Smooth muscle cell (in vitro differentiated cells): ENCODE results near the gene CNTNAP2. TPM values are rescaled to one million over a fixed set of nuclear protein-coding genes. Genes with fewer than 3 reads are reported as not detected.

Source experiments
- DNase-seq: peaks from one replicate; lab custom pipeline; 2025; ENCODE audit not compliant: unreplicated experiment; lab: John Stamatoyannopoulos, UW
- H2AFZ ChIP-seq: fragments of 200-600 bp; sonication (generic); 2 replicates; pipeline ENCODE4 v1.6.0; 2016; ENCODE audit warnings: antibody characterized with exemption, low read depth, mild to moderate bottlenecking
- H3F3A ChIP-seq: fragments of 200-600 bp; sonication (generic); 2 replicates; pipeline ENCODE4 v1.6.0; 2017; ENCODE audit warnings: antibody characterized with exemption, low read depth
- H3K27ac ChIP-seq: fragments of 200-600 bp; sonication (generic); 2 replicates; pipeline ENCODE4 v1.5.1; 2016; ENCODE audit warnings: low read depth, mild to moderate bottlenecking
- H3K27me3 ChIP-seq: fragments of 200-600 bp; sonication (generic); 2 replicates; pipeline ENCODE4 v1.6.1; 2016; ENCODE audit warnings: low read depth, mild to moderate bottlenecking
- H3K36me3 ChIP-seq: fragments of 200-600 bp; sonication (generic); 2 replicates; pipeline ENCODE4 v1.5.1; 2016; ENCODE audit warnings: low read depth
- H3K4me1 ChIP-seq: fragments of 200-600 bp; sonication (generic); 2 replicates; pipeline ENCODE4 v1.5.1; 2016; ENCODE audit warnings: low read depth
- H3K4me2 ChIP-seq: fragments of 200-600 bp; sonication (generic); 2 replicates; pipeline ENCODE4 v1.6.0; 2016; ENCODE audit warnings: mild to moderate bottlenecking
- H3K4me3 ChIP-seq: fragments of 200-600 bp; sonication (generic); 2 replicates; pipeline ENCODE4 v1.5.1; 2016; ENCODE audit warnings: mild to moderate bottlenecking
- H3K79me2 ChIP-seq: fragments of 200-600 bp; sonication (generic); 2 replicates; pipeline ENCODE4 v1.6.0; 2016; ENCODE audit warnings: low read depth, mild to moderate bottlenecking
- H3K9ac ChIP-seq: fragments of 200-600 bp; sonication (generic); 2 replicates; pipeline ENCODE4 v1.6.0; 2016; ENCODE audit warnings: low read depth
- H3K9me3 ChIP-seq: fragments of 200-600 bp; sonication (generic); replicated peaks from 2 replicates; pipeline ENCODE4 v1.5.1; 2016; ENCODE audit warnings: low read depth
- H4K20me1 ChIP-seq: fragments of 200-600 bp; sonication (generic); 2 replicates; pipeline ENCODE4 v1.6.0; 2016; ENCODE audit warnings: low read depth
- WGBS: methylation state at CpG from one replicate; pipeline ENCODE4 v1.1.7; 2016; ENCODE audit warnings: low lambda C conversion rate; 5-methylcytosine and 5-hydroxymethylcytosine counted together
- polyA plus RNA-seq: library from polyadenylated mRNA; unstranded; fragments of >200 nt; fragmentation: Nextera tagmentation; extraction: Ambion mirVana; gene quantifications from 2 replicates; pipeline ENCODE4 v1.2.1, GENCODE V29; 2016
- total RNA-seq: library from RNA; depleted of rRNA; stranded (reverse); fragments of >200 nt; gene quantifications from 2 replicates; pipeline ENCODE4 v1.2.3, GENCODE V29; 2014
- TF ChIP-seq, protein P1 (sequence below): fragments of 200-600 bp; sonication (generic); IDR thresholded peaks from 2 replicates; pipeline ENCODE4 v1.5.1; 2017; ENCODE audit warnings: borderline replicate concordance, mild to moderate bottlenecking, antibody characterized with exemption; ENCODE audit not compliant: insufficient read depth, poor library complexity, severe bottlenecking

CNTNAP2 gene
- total and polyA plus RNA-seq, 2 experiments from 2014 or later, result 1.7 to 9.0 TPM

DNA sequence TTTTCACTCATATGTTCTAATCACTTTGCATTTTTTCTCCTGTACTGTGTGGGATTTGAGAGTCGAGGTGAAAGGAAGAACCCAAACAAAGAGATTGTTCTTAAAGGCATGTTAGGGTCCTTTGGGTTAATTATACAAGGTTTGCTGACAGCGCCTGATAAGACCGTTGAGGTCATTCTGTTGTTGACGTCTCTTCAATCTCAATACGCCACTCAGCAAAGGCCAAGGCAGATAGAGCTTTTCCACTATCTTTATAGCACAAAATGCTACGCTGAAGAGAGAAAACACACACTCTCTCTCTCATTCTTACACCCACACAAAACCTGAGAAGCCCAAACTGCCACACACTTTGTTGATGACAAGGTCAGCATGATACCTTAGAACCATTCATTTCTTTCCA lies 228.7 kb downstream of the CNTNAP2 start:
- WGBS, result 29% methylated on average over 6 of the region's 6 CpGs

GRCh38 chr7:146346096-146346495 lies 229.5 kb downstream of the CNTNAP2 start:
- no peaks in the 10 kb centered on the region for H3K36me3 ChIP-seq
- H3K9me3 ChIP-seq, result no peaks in the 10 kb centered on the region
- no peaks in the 10 kb centered on the region for H4K20me1 ChIP-seq
- no peak overlapping the region for H2AFZ ChIP-seq
- H3K79me2 ChIP-seq, result no peaks in the 10 kb centered on the region
- H3K27me3 ChIP-seq, result peaks cover 5% of the 10 kb centered on the region
- H3K4me3 ChIP-seq, result no peak overlapping the region
- H3K27ac ChIP-seq, result no peak overlapping the region
- no peak overlapping the region for H3K9ac ChIP-seq
- H3F3A ChIP-seq, result no peaks in the 10 kb centered on the region
- no peak overlapping the region for H3K4me2 ChIP-seq
- 85% methylated on average over 5 of the region's 5 CpGs for WGBS
- no peaks in the 10 kb centered on the region for H3K4me1 ChIP-seq
- TF ChIP-seq, protein P1, sequence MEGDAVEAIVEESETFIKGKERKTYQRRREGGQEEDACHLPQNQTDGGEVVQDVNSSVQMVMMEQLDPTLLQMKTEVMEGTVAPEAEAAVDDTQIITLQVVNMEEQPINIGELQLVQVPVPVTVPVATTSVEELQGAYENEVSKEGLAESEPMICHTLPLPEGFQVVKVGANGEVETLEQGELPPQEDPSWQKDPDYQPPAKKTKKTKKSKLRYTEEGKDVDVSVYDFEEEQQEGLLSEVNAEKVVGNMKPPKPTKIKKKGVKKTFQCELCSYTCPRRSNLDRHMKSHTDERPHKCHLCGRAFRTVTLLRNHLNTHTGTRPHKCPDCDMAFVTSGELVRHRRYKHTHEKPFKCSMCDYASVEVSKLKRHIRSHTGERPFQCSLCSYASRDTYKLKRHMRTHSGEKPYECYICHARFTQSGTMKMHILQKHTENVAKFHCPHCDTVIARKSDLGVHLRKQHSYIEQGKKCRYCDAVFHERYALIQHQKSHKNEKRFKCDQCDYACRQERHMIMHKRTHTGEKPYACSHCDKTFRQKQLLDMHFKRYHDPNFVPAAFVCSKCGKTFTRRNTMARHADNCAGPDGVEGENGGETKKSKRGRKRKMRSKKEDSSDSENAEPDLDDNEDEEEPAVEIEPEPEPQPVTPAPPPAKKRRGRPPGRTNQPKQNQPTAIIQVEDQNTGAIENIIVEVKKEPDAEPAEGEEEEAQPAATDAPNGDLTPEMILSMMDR, result no peak
- no peak for DNase-seq

More for the DNA sequence above, 228.7 kb downstream of the CNTNAP2 start:
- Histone ChIP-seq H3K79me2 (no peaks in the 10 kb centered on the region), H3K27ac (no peak overlapping the region), H3K4me1 (no peaks in the 10 kb centered on the region), H3K27me3 (peaks cover 5% of the 10 kb centered on the region), H4K20me1 (no peaks in the 10 kb centered on the region), H3K4me3 (no peak overlapping the region), H2AFZ (no peak overlapping the region), H3K36me3 (no peaks in the 10 kb centered on the region), H3K9ac (no peak overlapping the region), H3K4me2 (no peak overlapping the region), H3F3A (no peaks in the 10 kb centered on the region), H3K9me3 (no peaks in the 10 kb centered on the region)
- TF ChIP-seq, protein P1, result no peak
- no peak for DNase-seq

- H3K4me2 ChIP-seq, result no peak overlapping the region
- H3K36me3 ChIP-seq, result no peaks in the 10 kb centered on the region
- no peak overlapping the region for H3K9ac ChIP-seq
- H3K4me1 ChIP-seq, result no peaks in the 10 kb centered on the region
- H3K9me3 ChIP-seq, result no peaks in the 10 kb centered on the region
- H2AFZ ChIP-seq, result no peak overlapping the region
- TF ChIP-seq, protein P1, result no peak
- H3K79me2 ChIP-seq, result no peaks in the 10 kb centered on the region
- no peaks in the 10 kb centered on the region for H3K27me3 ChIP-seq
- no peak overlapping the region for H3K27ac ChIP-seq
- WGBS, result 80% methylated on average over 1 of the region's 1 CpG
- H4K20me1 ChIP-seq, result no peaks in the 10 kb centered on the region
- H3F3A ChIP-seq, result no peaks in the 10 kb centered on the region
- H3K4me3 ChIP-seq, result no peak overlapping the region
- no peak for DNase-seq
Observed at GRCh38 chr7:146355216-146355615, 238.6 kb downstream of the CNTNAP2 start.

DNA sequence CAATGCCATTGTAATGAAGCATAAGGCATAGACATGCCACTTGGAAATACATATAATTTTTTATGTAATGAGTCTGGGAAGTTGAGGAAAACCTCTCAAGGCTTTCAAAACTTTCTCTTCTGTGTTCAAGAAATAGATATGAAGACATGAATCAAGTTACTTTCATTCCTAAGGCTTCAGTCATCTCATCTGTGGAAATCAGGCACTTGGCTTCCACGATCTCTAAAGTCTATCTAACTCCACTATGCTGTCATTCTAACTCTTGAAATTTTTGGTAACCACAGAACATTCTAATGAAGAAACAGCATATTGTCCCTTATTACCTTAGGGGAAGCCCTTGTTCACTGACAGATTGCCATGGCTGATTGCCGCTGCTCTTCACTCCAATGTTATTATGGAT lies 242.6 kb downstream of the CNTNAP2 start:
- H2AFZ ChIP-seq, result no peak overlapping the region
- no peaks in the 10 kb centered on the region for H3F3A ChIP-seq
- no peaks in the 10 kb centered on the region for H3K36me3 ChIP-seq
- DNase-seq, result no peak
- no peak overlapping the region for H3K9ac ChIP-seq
- TF ChIP-seq, protein P1, result no peak
- no peak overlapping the region for H3K27ac ChIP-seq
- no peaks in the 10 kb centered on the region for H3K9me3 ChIP-seq
- H3K4me1 ChIP-seq, result no peaks in the 10 kb centered on the region
- no peaks in the 10 kb centered on the region for H3K27me3 ChIP-seq
- no peak overlapping the region for H3K4me2 ChIP-seq
- no peak overlapping the region for H3K4me3 ChIP-seq
- WGBS, result 78% methylated on average over 2 of the region's 2 CpGs
- H4K20me1 ChIP-seq, result no peaks in the 10 kb centered on the region
- H3K79me2 ChIP-seq, result no peaks in the 10 kb centered on the region
